Activated CD8-positive, alpha-beta T cell treated with anti-CD3 and anti-CD28 coated beads for 36 hours (primary cell): ENCODE measurements around the gene IRX3. TPM values are rescaled to one million over a fixed set of nuclear protein-coding genes. Genes with fewer than 3 reads are reported as not detected.

Experiments used
- ATAC-seq: fragments of 200-7000 bp; cut with Tn5 transposase; one replicate; pipeline ENCODE4 v1.10.0; 2021; ENCODE audit warnings: mild to moderate bottlenecking, moderate library complexity
- CTCF ChIA-PET: fragments of 350-600 bp; sonication (Branson Sonifier 250); formaldehyde crosslinking; loops from one replicate; lab custom pipeline; 2021; ENCODE audit warnings: antibody characterized with exemption; lab: Charles Lee
- POLR2A ChIA-PET: fragments of 350-600 bp; sonication (Branson Sonifier 250); formaldehyde crosslinking; loops from one replicate; lab custom pipeline; 2021; ENCODE audit warnings: antibody characterized with exemption; lab: Charles Lee
- DNase-seq: peaks from one replicate; pipeline ENCODE4 v3.0.0-alpha.2; 2020
- H3K27ac Mint-ChIP-seq: one replicate; pipeline ENCODE4 v1.8.0; 2021; ENCODE audit warnings: mild to moderate bottlenecking, mixed read lengths
- H3K27me3 Mint-ChIP-seq: one replicate; pipeline ENCODE4 v1.8.0; 2021; ENCODE audit warnings: mixed read lengths
- H3K36me3 Mint-ChIP-seq: one replicate; pipeline ENCODE4 v1.8.0; 2021; ENCODE audit warnings: low read depth, mixed read lengths
- H3K4me1 Mint-ChIP-seq: one replicate; pipeline ENCODE4 v1.8.0; 2021; ENCODE audit warnings: low read depth, mixed read lengths
- H3K4me3 Mint-ChIP-seq: one replicate; pipeline ENCODE4 v1.8.0; 2021; ENCODE audit warnings: mild to moderate bottlenecking, moderate library complexity, mixed read lengths
- H3K9me3 Mint-ChIP-seq: one replicate; pipeline ENCODE4 v1.8.0; 2021; ENCODE audit warnings: mixed read lengths
- CTCF ChIP-seq: fragments of 200-600 bp; IDR thresholded peaks from one replicate; pipeline ENCODE4 v1.8.0; 2022; ENCODE audit warnings: antibody characterized with exemption, mild to moderate bottlenecking
- intact Hi-C: fragments of 100-400 bp; cut with micrococcal nuclease; formaldehyde crosslinking; loops from one replicate; pipeline ENCODE4 v1.10.0; 2022
- total RNA-seq, 2 experiments: library from RNA; stranded (reverse); gene quantifications; one replicate each; pipeline ENCODE4 v1.2.3, GENCODE V29; 2021

The IRX3 gene
- total RNA-seq, 2 experiments from 2014 or later, result not detected

GRCh38 chr16:54317101-54317611 lies 30.6 kb upstream of the IRX3 start:
- no peak overlapping the region for H3K4me3 Mint-ChIP-seq
- ATAC-seq (no peak), DNase-seq (no peak)
- no peaks in the 10 kb centered on the region for H3K4me1 Mint-ChIP-seq
- H3K27ac Mint-ChIP-seq, result no peak overlapping the region
- no peaks in the 10 kb centered on the region for H3K27me3 Mint-ChIP-seq
- no peaks in the 10 kb centered on the region for H3K9me3 Mint-ChIP-seq
- intact Hi-C loops, result no loop called here
- ChIA-PET POLR2A (no interaction called here), CTCF (no interaction called here)
- no peak for TF ChIP-seq CTCF
- H3K36me3 Mint-ChIP-seq, result no peaks in the 10 kb centered on the region

GRCh38 chr16:54316095-54316889 lies 29.7 kb upstream of the IRX3 start:
- no peaks in the 10 kb centered on the region for H3K4me1 Mint-ChIP-seq
- no peaks in the 10 kb centered on the region for H3K36me3 Mint-ChIP-seq
- ChIA-PET CTCF (no interaction called here), POLR2A (no interaction called here)
- TF ChIP-seq CTCF, result no peak
- H3K27ac Mint-ChIP-seq, result no peak overlapping the region
- ATAC-seq (no peak), DNase-seq (no peak)
- H3K27me3 Mint-ChIP-seq, result no peaks in the 10 kb centered on the region
- no peak overlapping the region for H3K4me3 Mint-ChIP-seq
- intact Hi-C loops, result no loop called here
- H3K9me3 Mint-ChIP-seq, result no peaks in the 10 kb centered on the region

- ChIA-PET CTCF (no interaction called here), POLR2A (no interaction called here)
- intact Hi-C loops, result no loop called here
- Mint-ChIP-seq H3K4me3 (no peak overlapping the region), H3K27ac (no peak overlapping the region), H3K36me3 (no peaks in the 10 kb centered on the region), H3K4me1 (no peaks in the 10 kb centered on the region), H3K27me3 (no peaks in the 10 kb centered on the region), H3K9me3 (no peaks in the 10 kb centered on the region)
- TF ChIP-seq CTCF, result no peak
- no peak for ATAC-seq
- no peak for DNase-seq
Measured at GRCh38 chr16:54313789-54314188, 27.2 kb upstream of the IRX3 start.

GRCh38 chr16:54312502-54312991 lies 26.0 kb upstream of the IRX3 start:
- Mint-ChIP-seq H3K27me3 (no peaks in the 10 kb centered on the region), H3K36me3 (no peaks in the 10 kb centered on the region), H3K4me1 (no peaks in the 10 kb centered on the region), H3K4me3 (no peak overlapping the region), H3K27ac (no peak overlapping the region), H3K9me3 (no peaks in the 10 kb centered on the region)
- DNase-seq, result no peak
- ChIA-PET POLR2A (no interaction called here), CTCF (no interaction called here)
- ATAC-seq, result no peak
- intact Hi-C loops, result no loop called here
- TF ChIP-seq CTCF, result no peak

GRCh38 chr16:54309341-54309740 lies 22.8 kb upstream of the IRX3 start:
- ATAC-seq (no peak), DNase-seq (no peak)
- intact Hi-C loops, result no loop called here
- no peaks in the 10 kb centered on the region for H3K4me1 Mint-ChIP-seq
- ChIA-PET POLR2A (no interaction called here), CTCF (no interaction called here)
- peaks cover 1% of the 10 kb centered on the region for H3K27me3 Mint-ChIP-seq
- no peaks in the 10 kb centered on the region for H3K36me3 Mint-ChIP-seq
- no peak overlapping the region for H3K27ac Mint-ChIP-seq
- H3K9me3 Mint-ChIP-seq, result no peaks in the 10 kb centered on the region
- TF ChIP-seq CTCF, result no peak
- H3K4me3 Mint-ChIP-seq, result no peak overlapping the region
